Neural cell (in vitro differentiated cells): Measurements from ENCODE around the gene MTMR12. TPM values are rescaled to one million over a fixed set of nuclear protein-coding genes. Genes with fewer than 3 reads are reported as not detected.
"Not testable (repeated sequence)": the region's sequence is repeated elsewhere in the genome, so short reads cannot be mapped to it uniquely, and the experiment has no call there.

Source experiments
- H2AFZ ChIP-seq: fragments of 200-600, 300-800 bp; sonication (generic), shearing (Covaris generic); 2 replicates; pipeline ENCODE4 v1.6.0; 2014; ENCODE audit warnings: low read depth, mild to moderate bottlenecking, antibody characterized with exemption, low read length, moderate library complexity
- H3F3A ChIP-seq: fragments of 200-600 bp; shearing (Covaris generic); 2 replicates; pipeline ENCODE4 v1.6.1; 2016; ENCODE audit warnings: mild to moderate bottlenecking, moderate library complexity, mixed read lengths, antibody characterized with exemption, low read length; ENCODE audit not compliant: insufficient read depth, poor library complexity, severe bottlenecking
- H3K27ac ChIP-seq: fragments of 200-600, 300-800 bp; sonication (generic), shearing (Covaris generic); 2 replicates; pipeline ENCODE4 v1.5.1; 2014; ENCODE audit warnings: mild to moderate bottlenecking, low read length, moderate library complexity
- H3K27me3 ChIP-seq: fragments of 300-800, 200-600 bp; sonication (generic), shearing (Covaris generic); 2 replicates; pipeline ENCODE4 v1.6.0; 2014; ENCODE audit warnings: mild to moderate bottlenecking, low read depth, low read length, moderate library complexity; ENCODE audit not compliant: insufficient read depth
- H3K36me3 ChIP-seq: fragments of 300-800, 200-600 bp; sonication (generic), shearing (Covaris generic); 2 replicates; pipeline ENCODE4 v1.5.1; 2014; ENCODE audit warnings: mild to moderate bottlenecking, antibody characterized with exemption, low read length, moderate library complexity; ENCODE audit not compliant: insufficient read depth
- H3K4me2 ChIP-seq: fragments of 300-800, 200-600 bp; sonication (generic), shearing (Covaris generic); 2 replicates; pipeline ENCODE4 v1.6.0; 2014; ENCODE audit warnings: mild to moderate bottlenecking, low read length
- H3K4me3 ChIP-seq: fragments of 300-800, 200-600 bp; sonication (generic), shearing (Covaris generic); 2 replicates; pipeline ENCODE4 v1.5.1; 2014; ENCODE audit warnings: mild to moderate bottlenecking, low read length, moderate library complexity
- H3K79me2 ChIP-seq: fragments of 200-600 bp; shearing (Covaris generic); replicated peaks from 2 replicates; pipeline ENCODE4 v1.6.0; 2014; ENCODE audit warnings: mild to moderate bottlenecking, low read length, moderate library complexity; ENCODE audit not compliant: insufficient read depth
- H3K9ac ChIP-seq: fragments of 300-800, 200-600 bp; sonication (generic), shearing (Covaris generic); 2 replicates; pipeline ENCODE4 v1.6.1; 2016; ENCODE audit warnings: mild to moderate bottlenecking, low read length, mixed read lengths
- H3K9me2 ChIP-seq: fragments of 200-600 bp; shearing (Covaris generic); 2 replicates; pipeline ENCODE4 v1.6.1; 2016; ENCODE audit warnings: mild to moderate bottlenecking, low read length, mixed read lengths; ENCODE audit not compliant: insufficient read depth
- H3K9me3 ChIP-seq: fragments of 200-600, 300-800 bp; sonication (generic), shearing (Covaris generic); 2 replicates; pipeline ENCODE4 v1.6.1; 2016; ENCODE audit warnings: mild to moderate bottlenecking, mixed run types, low read length, moderate library complexity, mixed read lengths
- H4K20me1 ChIP-seq: fragments of 200-600 bp; shearing (Covaris generic); 2 replicates; pipeline ENCODE4 v1.6.1; 2016; ENCODE audit warnings: mild to moderate bottlenecking, mixed run types; ENCODE audit not compliant: insufficient read depth
- CTCF ChIP-seq: fragments of 450-650 bp; IDR thresholded peaks from 2 replicates; pipeline ENCODE4 v1.5.1; 2014; ENCODE audit warnings: antibody characterized with exemption, mild to moderate bottlenecking, moderate library complexity; ENCODE audit not compliant: poor library complexity, severe bottlenecking
- EP300 ChIP-seq: fragments of 450-650 bp; conservative IDR thresholded peaks from 2 replicates; pipeline ENCODE4 v1.6.1; 2014; ENCODE audit warnings: antibody characterized with exemption, mild to moderate bottlenecking, moderate library complexity; ENCODE audit not compliant: poor library complexity, severe bottlenecking
- EZH2 ChIP-seq: fragments of 200-600, 300-800 bp; shearing (Covaris generic), sonication (generic); IDR thresholded peaks from 2 replicates; pipeline ENCODE4 v1.6.1; 2014; ENCODE audit warnings: antibody characterized with exemption, low read length, borderline replicate concordance, mild to moderate bottlenecking; ENCODE audit not compliant: insufficient read depth, poor library complexity, severe bottlenecking
- MXI1 ChIP-seq: fragments of 450-650 bp; conservative IDR thresholded peaks from 2 replicates; pipeline ENCODE4 v1.6.1; 2014; ENCODE audit warnings: antibody characterized with exemption, mild to moderate bottlenecking; ENCODE audit not compliant: poor library complexity, severe bottlenecking
- POLR2AphosphoS5 ChIP-seq: IDR thresholded peaks from 2 replicates; pipeline ENCODE4 v1.6.1; 2012
- RAD21 ChIP-seq: fragments of 450-650 bp; conservative IDR thresholded peaks from 2 replicates; pipeline ENCODE4 v1.6.1; 2014; ENCODE audit warnings: antibody characterized with exemption, mild to moderate bottlenecking, moderate library complexity
- REST ChIP-seq: IDR thresholded peaks from 2 replicates; pipeline ENCODE4 v1.6.1; 2012; ENCODE audit warnings: borderline replicate concordance
- SMC3 ChIP-seq: fragments of 450-650 bp; conservative IDR thresholded peaks from 2 replicates; pipeline ENCODE4 v1.6.1; 2014; ENCODE audit warnings: antibody characterized with exemption, mild to moderate bottlenecking, moderate library complexity; ENCODE audit not compliant: poor library complexity
- TAF1 ChIP-seq: IDR thresholded peaks from 2 replicates; pipeline ENCODE4 v1.6.1; 2012; ENCODE audit warnings: low read depth
- polyA plus RNA-seq: library from polyadenylated mRNA; depleted of rRNA; stranded (reverse); fragments of >200 nt; gene quantifications from 2 replicates; pipeline ENCODE4 v1.2.3, GENCODE V29; 2014

MTMR12 gene
- polyA plus RNA-seq, 1 donor from 2014 or later: 13.5 TPM

- Histone ChIP-seq H3F3A (no peaks in the 10 kb centered on the region), H3K9ac (no peak overlapping the region), H3K79me2 (peaks cover 22% of the 10 kb centered on the region), H3K27me3 (no peaks in the 10 kb centered on the region), H3K9me2 (no peaks in the 10 kb centered on the region), H3K4me3 (no peak overlapping the region), H2AFZ (no peak overlapping the region), H3K4me2 (no peak overlapping the region), H3K36me3 (no peaks in the 10 kb centered on the region), H3K27ac (no peak overlapping the region), H4K20me1 (no peaks in the 10 kb centered on the region), H3K9me3 (no peaks in the 10 kb centered on the region)
- TF ChIP-seq TAF1 (no peak), SMC3 (no peak), POLR2AphosphoS5 (no peak), EZH2 (no peak), RAD21 (no peak), REST (no peak), MXI1 (no peak), CTCF (no peak), EP300 (no peak)
These were observed 1.9 kb upstream of the MTMR12 start for GRCh38 chr5:32314658-32315057.

- not testable (repeated sequence) for H3F3A ChIP-seq, H3K4me3 ChIP-seq, H3K9ac ChIP-seq, H2AFZ ChIP-seq, H3K36me3 ChIP-seq, H3K27ac ChIP-seq, H3K4me2 ChIP-seq, H3K9me2 ChIP-seq, H3K27me3 ChIP-seq, H3K9me3 ChIP-seq, H4K20me1 ChIP-seq
- H3K79me2 ChIP-seq: peaks cover 27% of the 10 kb centered on the region
These were observed 1.4 kb upstream of the MTMR12 start for GRCh38 chr5:32314152-32314488.

- Histone ChIP-seq H3K27ac (peak overlapping the region; percentile 92), H2AFZ (peak overlapping the region; percentile 23), H3K9me2 (no peaks in the 10 kb centered on the region), H4K20me1 (no peaks in the 10 kb centered on the region), H3F3A (no peaks in the 10 kb centered on the region), H3K27me3 (no peaks in the 10 kb centered on the region), H3K4me2 (peak overlapping the region; percentile 98), H3K79me2 (peaks cover 38% of the 10 kb centered on the region), H3K9me3 (no peaks in the 10 kb centered on the region), H3K4me3 (peak overlapping the region; percentile 99), H3K36me3 (no peaks in the 10 kb centered on the region), H3K9ac (peak overlapping the region; percentile 92)
- TF ChIP-seq RAD21: no peak
- no peak for TF ChIP-seq MXI1
- no peak for TF ChIP-seq CTCF
- TF ChIP-seq EZH2: no peak
- TF ChIP-seq TAF1: peak; percentile 29
- TF ChIP-seq SMC3: no peak
- no peak for TF ChIP-seq EP300
- peak; percentile 41 for TF ChIP-seq REST
- peak; percentile 69 for TF ChIP-seq POLR2AphosphoS5
These were observed 543 bp downstream of the MTMR12 start for GRCh38 chr5:32312197-32312594.
